Large intestine (tissue), 3 donors: ENCODE data around the gene ABLIM1. TPM values are rescaled to one million over a fixed set of nuclear protein-coding genes. Genes with fewer than 3 reads are reported as not detected.
A peak's percentile ranks its signal among the peaks of the same experiment; 100 is the strongest.

Experiments used
- DNase-seq, 2 donors: peaks; one replicate each; pipeline versions ENCODE4 v3.0.0 to v3.0.0-alpha.2; 2013
- H3K27ac ChIP-seq: one replicate; pipeline ENCODE4 v1.5.1; 2013; ENCODE audit warnings: low read length
- H3K27me3 ChIP-seq: 2 replicates; pipeline ENCODE4 v1.6.1; 2013; ENCODE audit warnings: low read length; ENCODE audit not compliant: control insufficient read depth, insufficient read depth
- H3K36me3 ChIP-seq: 2 replicates; pipeline ENCODE4 v1.6.1; 2013; ENCODE audit warnings: low read length; ENCODE audit not compliant: control insufficient read depth, insufficient read depth
- H3K4me1 ChIP-seq: one replicate; pipeline ENCODE4 v1.6.1; 2013; ENCODE audit warnings: low read length; ENCODE audit not compliant: control insufficient read depth, insufficient read depth
- H3K4me3 ChIP-seq: one replicate; pipeline ENCODE4 v1.5.1; 2013; ENCODE audit warnings: low read length
- H3K9me3 ChIP-seq: one replicate; pipeline ENCODE4 v1.6.1; 2013; ENCODE audit warnings: mild to moderate bottlenecking, low read depth, low read length, moderate library complexity; ENCODE audit not compliant: control insufficient read depth
- WGBS: methylation state at CpG from one replicate; pipeline ENCODE4 v1.1.5; 2013; ENCODE audit warnings: low lambda C conversion rate; ENCODE audit not compliant: insufficient coverage; 5-methylcytosine and 5-hydroxymethylcytosine counted together
- polyA plus RNA-seq: library from polyadenylated mRNA; unstranded; fragments of 120-200 nt; gene quantifications from one replicate; pipeline ENCODE4 v1.2.1, GENCODE V29; 2013

The ABLIM1 gene
- polyA plus RNA-seq, 1 donor, result 54.9 TPM

DNA sequence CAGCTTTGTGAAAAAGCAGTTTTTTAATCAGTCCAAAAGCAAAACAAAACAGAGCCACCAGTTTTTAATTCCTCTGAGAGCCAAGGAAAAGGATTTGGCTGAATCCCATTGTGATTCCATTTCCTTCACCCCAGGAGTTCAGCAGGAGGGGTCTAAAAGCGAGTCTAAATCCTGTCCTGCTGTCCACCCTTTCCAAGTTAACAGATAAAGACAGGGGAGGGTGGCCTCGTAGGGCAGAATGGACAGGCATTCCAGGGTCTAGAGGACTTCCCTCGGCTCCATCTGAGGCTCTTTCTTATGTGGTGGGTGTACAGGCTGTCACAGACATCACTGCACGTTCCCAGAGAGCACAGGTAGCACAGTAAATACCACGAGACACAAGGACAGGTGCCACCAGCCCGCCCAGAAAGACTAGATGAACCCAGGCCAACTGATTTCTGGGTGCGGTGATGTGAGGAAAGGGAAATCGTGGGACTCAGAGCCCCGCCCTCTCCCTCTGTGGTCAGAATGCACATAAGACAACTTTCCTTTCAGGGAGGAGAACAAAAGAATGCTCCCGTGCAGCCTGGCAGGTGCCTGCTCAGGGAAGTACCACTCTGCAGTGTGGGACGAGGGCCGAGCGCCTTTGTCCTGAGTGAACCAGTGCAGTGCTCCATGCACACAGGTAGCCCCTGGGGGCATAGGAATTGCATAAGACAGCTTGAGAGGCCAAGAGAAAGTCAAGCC is 119.7 kb downstream of the ABLIM1 start:
- Histone ChIP-seq H3K27me3 (no peaks in the 10 kb centered on the region), H3K36me3 (peaks cover 6% of the 10 kb centered on the region), H3K4me1 (no peaks in the 10 kb centered on the region), H3K27ac (no peak overlapping the region), H3K4me3 (no peak overlapping the region), H3K9me3 (no peaks in the 10 kb centered on the region)
- WGBS, result no CpG with 5 or more reads among the region's 13 CpGs
- DNase-seq, result peak in 1 of 2 donors; percentile 50

DNA sequence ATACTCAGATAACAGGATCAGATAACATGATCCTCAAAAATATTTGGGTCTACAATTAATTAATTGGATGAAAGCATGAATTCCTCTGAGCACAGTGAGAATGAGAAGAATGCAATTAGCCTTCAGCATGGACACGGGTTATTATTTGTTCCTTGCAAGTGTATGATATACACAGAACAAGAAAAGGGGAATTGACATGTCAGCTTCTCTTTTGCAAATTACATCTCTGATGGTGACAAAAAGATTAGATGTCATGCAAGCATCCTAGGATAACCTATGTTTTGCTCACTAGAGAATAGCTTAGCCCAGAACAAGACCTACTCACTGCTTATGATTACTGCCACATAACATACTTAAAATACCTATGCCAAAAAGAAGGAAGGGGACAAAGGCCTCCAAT is 120.3 kb downstream of the ABLIM1 start:
- Histone ChIP-seq H3K4me3 (no peak overlapping the region), H3K4me1 (no peaks in the 10 kb centered on the region), H3K36me3 (peaks cover 5% of the 10 kb centered on the region), H3K27ac (no peak overlapping the region), H3K9me3 (no peaks in the 10 kb centered on the region), H3K27me3 (no peaks in the 10 kb centered on the region)
- 100% methylated on average over 1 of the region's 1 CpG for WGBS
- no peak for DNase-seq

DNA sequence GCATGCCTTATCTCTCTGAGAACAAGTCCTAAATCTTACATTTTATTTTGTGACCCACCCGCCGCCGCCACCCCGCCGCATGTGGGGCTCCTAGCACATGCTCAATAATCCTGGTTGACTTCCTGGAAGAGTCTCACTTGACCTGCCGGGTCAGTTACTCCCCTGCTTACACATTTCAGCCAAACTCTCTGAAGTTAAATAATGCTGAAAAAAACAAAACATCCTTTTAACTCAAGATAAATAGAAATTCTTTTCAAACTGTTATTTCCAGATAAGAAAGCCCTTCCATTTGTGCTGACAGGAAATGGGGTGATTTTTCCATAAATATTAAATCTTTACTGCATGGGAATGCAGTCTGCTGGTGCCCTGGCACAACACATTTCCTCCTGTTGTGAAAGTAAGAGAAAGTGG is 123.5 kb downstream of the ABLIM1 start:
- Histone ChIP-seq H3K4me3 (no peak overlapping the region), H3K4me1 (no peaks in the 10 kb centered on the region), H3K36me3 (peaks cover 6% of the 10 kb centered on the region), H3K9me3 (no peaks in the 10 kb centered on the region), H3K27me3 (no peaks in the 10 kb centered on the region), H3K27ac (no peak overlapping the region)
- no CpG with 5 or more reads among the region's 6 CpGs for WGBS
- no peak for DNase-seq

GRCh38 chr10:114532226-114532625 is 125.8 kb downstream of the ABLIM1 start:
- Histone ChIP-seq H3K9me3 (no peaks in the 10 kb centered on the region), H3K36me3 (peaks cover 4% of the 10 kb centered on the region), H3K27ac (no peak overlapping the region), H3K4me1 (no peaks in the 10 kb centered on the region), H3K4me3 (no peak overlapping the region), H3K27me3 (no peaks in the 10 kb centered on the region)
- WGBS, result no CpG with 5 or more reads among the region's 5 CpGs
- no peak for DNase-seq

GRCh38 chr10:114526504-114527238 is 131.4 kb downstream of the ABLIM1 start:
- peak; percentile 83 to 95 for DNase-seq
- Histone ChIP-seq H3K27ac (peak overlapping the region; percentile 89), H3K27me3 (no peaks in the 10 kb centered on the region), H3K9me3 (no peaks in the 10 kb centered on the region), H3K36me3 (no peaks in the 10 kb centered on the region), H3K4me1 (peaks cover 17% of the 10 kb centered on the region), H3K4me3 (peak overlapping the region; percentile 19)
- WGBS, result 0% methylated on average over 1 of the region's 24 CpGs

GRCh38 chr10:114526126-114526503 is 132.0 kb downstream of the ABLIM1 start:
- DNase-seq, result no peak
- Histone ChIP-seq H3K9me3 (no peaks in the 10 kb centered on the region), H3K36me3 (no peaks in the 10 kb centered on the region), H3K27ac (peak overlapping the region; percentile 89), H3K4me1 (peaks cover 22% of the 10 kb centered on the region), H3K27me3 (no peaks in the 10 kb centered on the region), H3K4me3 (peak overlapping the region; percentile 19)
- 0% methylated on average over 1 of the region's 5 CpGs for WGBS

- Histone ChIP-seq H3K4me1 (peaks cover 25% of the 10 kb centered on the region), H3K27me3 (no peaks in the 10 kb centered on the region), H3K27ac (peak overlapping the region; percentile 89), H3K4me3 (peak overlapping the region; percentile 19), H3K36me3 (no peaks in the 10 kb centered on the region), H3K9me3 (no peaks in the 10 kb centered on the region)
- DNase-seq, result peak in 1 of 2 donors; percentile 53
- 11% methylated on average over 3 of the region's 8 CpGs for WGBS
These were observed 132.6 kb downstream of the ABLIM1 start for GRCh38 chr10:114525368-114525949.

DNA sequence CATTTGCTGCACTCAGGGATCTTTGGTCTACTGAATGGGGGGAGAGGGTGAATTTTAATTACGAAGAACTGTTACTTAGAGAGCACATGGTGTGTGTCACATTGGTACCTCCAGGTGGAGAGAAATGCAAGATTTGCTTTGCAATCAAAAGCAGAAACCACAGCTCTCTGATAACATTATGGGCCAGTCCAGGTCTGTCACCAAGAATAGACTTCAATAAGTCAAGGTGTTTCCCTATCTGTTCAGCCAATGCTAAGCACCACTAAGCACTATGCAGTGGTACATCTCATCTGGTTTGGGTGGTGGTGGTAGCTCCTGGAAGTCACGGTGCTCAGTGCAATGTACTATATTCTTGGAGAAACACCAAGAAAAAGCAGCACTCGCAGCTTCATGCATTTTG is 134.2 kb downstream of the ABLIM1 start:
- no CpG with 5 or more reads among the region's 3 CpGs for WGBS
- Histone ChIP-seq H3K9me3 (no peaks in the 10 kb centered on the region), H3K27ac (no peak overlapping the region), H3K27me3 (no peaks in the 10 kb centered on the region), H3K4me1 (peaks cover 31% of the 10 kb centered on the region), H3K36me3 (no peaks in the 10 kb centered on the region), H3K4me3 (no peak overlapping the region)
- DNase-seq, result no peak

- H3K4me1 ChIP-seq, result peaks cover 31% of the 10 kb centered on the region
- H3K27me3 ChIP-seq, result no peaks in the 10 kb centered on the region
- no peaks in the 10 kb centered on the region for H3K9me3 ChIP-seq
- H3K27ac ChIP-seq, result peak overlapping the region; percentile 9
- H3K4me3 ChIP-seq, result no peak overlapping the region
- no peaks in the 10 kb centered on the region for H3K36me3 ChIP-seq
- no CpG with 5 or more reads among the region's 3 CpGs for WGBS
- peak in 1 of 2 donors; percentile 25 for DNase-seq
These were observed 136.8 kb downstream of the ABLIM1 start for GRCh38 chr10:114521255-114521654.

DNA sequence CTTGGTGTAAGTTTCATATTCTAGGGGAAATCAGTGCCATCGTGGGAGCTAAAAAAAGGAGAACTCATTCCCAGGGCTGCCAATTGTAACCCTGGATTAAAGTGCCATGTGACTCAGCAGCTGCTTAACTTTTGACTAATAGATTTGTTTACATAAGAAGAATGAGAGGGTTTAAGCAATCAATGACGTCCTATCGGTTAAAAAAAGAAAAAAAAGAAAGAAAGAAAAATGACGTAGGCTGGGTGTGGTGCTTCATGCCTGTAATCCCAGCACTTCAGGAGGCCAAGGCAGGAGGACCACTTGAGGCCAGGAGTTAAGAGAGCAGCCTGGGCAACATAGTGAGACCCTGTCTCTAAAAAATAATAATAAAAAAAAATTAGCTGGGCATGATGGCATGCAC is 137.6 kb downstream of the ABLIM1 start:
- Histone ChIP-seq H3K36me3 (no peaks in the 10 kb centered on the region), H3K27ac (peak overlapping the region; percentile 50), H3K27me3 (no peaks in the 10 kb centered on the region), H3K4me3 (no peak overlapping the region), H3K4me1 (peaks cover 23% of the 10 kb centered on the region), H3K9me3 (no peaks in the 10 kb centered on the region)
- DNase-seq, result peak in 1 of 2 donors; percentile 62
- WGBS, result 21% methylated on average over 3 of the region's 4 CpGs
